Mesenchymal stem cell (in vitro differentiated cells and primary cell): ENCODE data around the gene RGS13.

Source experiments
- DNase-seq: peaks from one replicate; pipeline ENCODE4 v3.0.0-alpha.2; 2013
- H2AFZ ChIP-seq: one replicate; pipeline ENCODE4 v1.6.1; 2013; ENCODE audit warnings: low read depth, mild to moderate bottlenecking, control low read depth, inconsistent platforms, low read length, moderate library complexity
- H2AK5ac ChIP-seq: 2 replicates; pipeline ENCODE4 v1.6.1; 2013; ENCODE audit warnings: low read length, moderate library complexity, mild to moderate bottlenecking, inconsistent platforms; ENCODE audit not compliant: severe bottlenecking
- H2BK120ac ChIP-seq: one replicate; pipeline ENCODE4 v1.6.1; 2013; ENCODE audit warnings: low read depth, mild to moderate bottlenecking, inconsistent platforms, low read length, moderate library complexity
- H2BK12ac ChIP-seq, 2 experiments: one replicate each; pipeline ENCODE4 v1.6.1; 2013; ENCODE audit warnings: inconsistent platforms in 2 of 2, low read length in 2 of 2, mild to moderate bottlenecking in 2 of 2, moderate library complexity in 2 of 2, control low read depth in 1 of 2
- H2BK15ac ChIP-seq: one replicate; pipeline ENCODE4 v1.6.1; 2013; ENCODE audit warnings: mild to moderate bottlenecking, low read depth, inconsistent platforms; ENCODE audit not compliant: poor library complexity, severe bottlenecking
- H2BK5ac ChIP-seq: 2 replicates; pipeline ENCODE4 v1.6.1; 2013; ENCODE audit warnings: low read depth, mild to moderate bottlenecking, low read length, control low read depth, inconsistent platforms; ENCODE audit not compliant: poor library complexity, severe bottlenecking
- H3K14ac ChIP-seq, 2 experiments: one replicate each; pipeline ENCODE4 v1.6.1; 2013; ENCODE audit warnings: inconsistent platforms in 2 of 2, low read length in 2 of 2, control low read depth in 1 of 2, mild to moderate bottlenecking in 1 of 2, moderate library complexity in 1 of 2
- H3K18ac ChIP-seq, 2 experiments: one replicate each; pipeline ENCODE4 v1.6.1; 2013; ENCODE audit warnings: inconsistent platforms in 2 of 2, low read length in 2 of 2, control low read depth in 1 of 2, low read depth in 1 of 2, mild to moderate bottlenecking in 1 of 2
- H3K23ac ChIP-seq, 2 experiments: one replicate each; pipeline ENCODE4 v1.6.1; 2013; ENCODE audit warnings: inconsistent platforms in 2 of 2, low read length in 2 of 2, mild to moderate bottlenecking in 2 of 2, moderate library complexity in 2 of 2, control low read depth in 1 of 2
- H3K27ac ChIP-seq: 2 replicates; pipeline ENCODE4 v1.5.1; 2013; ENCODE audit warnings: mild to moderate bottlenecking, moderate library complexity, low read length, control low read depth, inconsistent platforms; ENCODE audit not compliant: poor library complexity, severe bottlenecking
- H3K27me3 ChIP-seq, 2 experiments: 2 replicates each; pipeline versions ENCODE4 v1.6.1 to v1.7.0; 2013; ENCODE audit warnings: low read length in 2 of 2, mild to moderate bottlenecking in 2 of 2, moderate library complexity in 2 of 2, control low read depth in 1 of 2, inconsistent platforms in 1 of 2; ENCODE audit not compliant: control insufficient read depth in 1 of 2, insufficient read depth in 1 of 2
- H3K36me3 ChIP-seq, 2 experiments: 2 replicates each; pipeline versions ENCODE4 v1.6.1 to v1.7.0; 2013; ENCODE audit warnings: low read length in 2 of 2, control low read depth in 1 of 2, inconsistent platforms in 1 of 2, low read depth in 1 of 2, mild to moderate bottlenecking in 1 of 2; ENCODE audit not compliant: insufficient read depth in 2 of 2, control insufficient read depth in 1 of 2
- H3K4ac ChIP-seq, 2 experiments: one replicate each; pipeline ENCODE4 v1.6.1; 2013; ENCODE audit warnings: inconsistent platforms in 2 of 2, low read length in 2 of 2, mild to moderate bottlenecking in 2 of 2, moderate library complexity in 2 of 2, control low read depth in 1 of 2, low read depth in 1 of 2
- H3K4me1 ChIP-seq: 2 replicates; pipeline ENCODE4 v1.6.1; 2013; ENCODE audit warnings: low read depth, low read length, control low read depth; ENCODE audit not compliant: control insufficient read depth, insufficient read depth
- H3K4me2 ChIP-seq: 2 replicates; pipeline ENCODE4 v1.6.1; 2013; ENCODE audit warnings: low read length, mild to moderate bottlenecking, inconsistent platforms; ENCODE audit not compliant: poor library complexity, severe bottlenecking
- H3K4me3 ChIP-seq, 2 experiments: 2 replicates each; pipeline versions ENCODE4 v1.5.1 to v1.7.0; 2013; ENCODE audit warnings: low read length in 2 of 2, mild to moderate bottlenecking in 2 of 2, control low read depth in 1 of 2, low read depth in 1 of 2; ENCODE audit not compliant: insufficient read depth in 1 of 2
- H3K79me1 ChIP-seq: replicated peaks from 2 replicates; pipeline ENCODE4 v1.6.1; 2013; ENCODE audit warnings: mild to moderate bottlenecking, control low read depth, low read length, inconsistent platforms; ENCODE audit not compliant: poor library complexity, severe bottlenecking
- H3K9ac ChIP-seq: 2 replicates; pipeline ENCODE4 v1.7.0; 2013; ENCODE audit warnings: mild to moderate bottlenecking, low read length, moderate library complexity
- H3K9me3 ChIP-seq: 2 replicates; pipeline ENCODE4 v1.7.0; 2013; ENCODE audit warnings: mild to moderate bottlenecking, low read length; ENCODE audit not compliant: control insufficient read depth
- H4K8ac ChIP-seq: one replicate; pipeline ENCODE4 v1.6.1; 2013; ENCODE audit warnings: inconsistent platforms, mild to moderate bottlenecking, low read length, moderate library complexity
- H4K91ac ChIP-seq: one replicate; pipeline ENCODE4 v1.6.1; 2013; ENCODE audit warnings: mild to moderate bottlenecking, low read length, inconsistent platforms
- WGBS: methylation state at CpG from one replicate; pipeline ENCODE4 v1.1.7; 2013; ENCODE audit warnings: mixed read lengths; 5-methylcytosine and 5-hydroxymethylcytosine counted together

Gene RGS13

GRCh38 chr1:192600275-192600674 is 35.7 kb upstream of the RGS13 start:
- H3K4me3 ChIP-seq, result no peak overlapping the region
- H3K4me1 ChIP-seq, result no peaks in the 10 kb centered on the region
- no CpG with 5 or more reads among the region's 1 CpG for WGBS
- H4K91ac ChIP-seq, result no peak overlapping the region
- no peak for DNase-seq
- no peaks in the 10 kb centered on the region for H3K79me1 ChIP-seq
- H3K27ac ChIP-seq, result no peak overlapping the region
- H3K14ac ChIP-seq, result no peak overlapping the region
- no peak overlapping the region for H2BK15ac ChIP-seq
- no peak overlapping the region for H3K9ac ChIP-seq
- no peak overlapping the region for H3K18ac ChIP-seq
- no peak overlapping the region for H2BK120ac ChIP-seq
- H2AK5ac ChIP-seq, result no peak overlapping the region
- H3K4me2 ChIP-seq, result no peak overlapping the region
- no peak overlapping the region for H3K4ac ChIP-seq
- no peak overlapping the region for H4K8ac ChIP-seq
- no peaks in the 10 kb centered on the region for H3K27me3 ChIP-seq
- no peak overlapping the region for H2AFZ ChIP-seq
- no peak overlapping the region for H2BK12ac ChIP-seq
- H2BK5ac ChIP-seq, result no peak overlapping the region
- H3K36me3 ChIP-seq, result no peaks in the 10 kb centered on the region
- no peaks in the 10 kb centered on the region for H3K9me3 ChIP-seq
- no peak overlapping the region for H3K23ac ChIP-seq

GRCh38 chr1:192601143-192601542 is 34.8 kb upstream of the RGS13 start:
- H4K91ac ChIP-seq, result no peak overlapping the region
- no peak overlapping the region for H3K9ac ChIP-seq
- no peaks in the 10 kb centered on the region for H3K27me3 ChIP-seq
- no peak overlapping the region for H3K18ac ChIP-seq
- H3K79me1 ChIP-seq, result no peaks in the 10 kb centered on the region
- H2BK5ac ChIP-seq, result no peak overlapping the region
- no peak overlapping the region for H3K23ac ChIP-seq
- DNase-seq, result no peak
- no peaks in the 10 kb centered on the region for H3K4me1 ChIP-seq
- no peak overlapping the region for H2AFZ ChIP-seq
- H2BK15ac ChIP-seq, result no peak overlapping the region
- H2AK5ac ChIP-seq, result no peak overlapping the region
- H3K4me2 ChIP-seq, result no peak overlapping the region
- no peak overlapping the region for H2BK12ac ChIP-seq
- no peak overlapping the region for H4K8ac ChIP-seq
- no peak overlapping the region for H3K4me3 ChIP-seq
- no peak overlapping the region for H3K14ac ChIP-seq
- WGBS, result no CpG with 5 or more reads among the region's 1 CpG
- no peak overlapping the region for H3K4ac ChIP-seq
- no peaks in the 10 kb centered on the region for H3K9me3 ChIP-seq
- no peak overlapping the region for H2BK120ac ChIP-seq
- H3K27ac ChIP-seq, result no peak overlapping the region
- no peaks in the 10 kb centered on the region for H3K36me3 ChIP-seq

GRCh38 chr1:192601567-192601966 is 34.4 kb upstream of the RGS13 start:
- H2BK15ac ChIP-seq, result no peak overlapping the region
- H3K23ac ChIP-seq, result no peak overlapping the region
- H3K4me1 ChIP-seq, result no peaks in the 10 kb centered on the region
- no peak overlapping the region for H3K9ac ChIP-seq
- H3K9me3 ChIP-seq, result no peaks in the 10 kb centered on the region
- no peak overlapping the region for H3K4me2 ChIP-seq
- no peak overlapping the region for H2BK5ac ChIP-seq
- no peak overlapping the region for H3K4ac ChIP-seq
- no peak overlapping the region for H3K18ac ChIP-seq
- no peak overlapping the region for H4K91ac ChIP-seq
- no peak overlapping the region for H2BK120ac ChIP-seq
- H3K79me1 ChIP-seq, result no peaks in the 10 kb centered on the region
- H3K27ac ChIP-seq, result no peak overlapping the region
- H3K36me3 ChIP-seq, result no peaks in the 10 kb centered on the region
- H3K14ac ChIP-seq, result no peak overlapping the region
- no peak overlapping the region for H2AK5ac ChIP-seq
- no peak overlapping the region for H2AFZ ChIP-seq
- H3K4me3 ChIP-seq, result no peak overlapping the region
- H4K8ac ChIP-seq, result no peak overlapping the region
- no peaks in the 10 kb centered on the region for H3K27me3 ChIP-seq
- H2BK12ac ChIP-seq, result no peak overlapping the region
- no peak for DNase-seq

GRCh38 chr1:192602757-192603156 is 33.2 kb upstream of the RGS13 start:
- H3K79me1 ChIP-seq, result no peaks in the 10 kb centered on the region
- H3K4me2 ChIP-seq, result no peak overlapping the region
- no peaks in the 10 kb centered on the region for H3K27me3 ChIP-seq
- H2BK5ac ChIP-seq, result no peak overlapping the region
- H2BK12ac ChIP-seq, result no peak overlapping the region
- H3K23ac ChIP-seq, result no peak overlapping the region
- no peaks in the 10 kb centered on the region for H3K9me3 ChIP-seq
- H3K14ac ChIP-seq, result no peak overlapping the region
- H2AK5ac ChIP-seq, result no peak overlapping the region
- H3K4ac ChIP-seq, result no peak overlapping the region
- DNase-seq, result no peak
- H3K9ac ChIP-seq, result no peak overlapping the region
- H3K4me3 ChIP-seq, result no peak overlapping the region
- no peaks in the 10 kb centered on the region for H3K36me3 ChIP-seq
- no peak overlapping the region for H2BK120ac ChIP-seq
- H2BK15ac ChIP-seq, result no peak overlapping the region
- no peak overlapping the region for H4K8ac ChIP-seq
- H3K18ac ChIP-seq, result no peak overlapping the region
- 47% methylated on average over 1 of the region's 1 CpG for WGBS
- no peak overlapping the region for H4K91ac ChIP-seq
- no peak overlapping the region for H3K27ac ChIP-seq
- no peak overlapping the region for H2AFZ ChIP-seq
- no peaks in the 10 kb centered on the region for H3K4me1 ChIP-seq
